Kidney epithelial cell (primary cell): ENCODE measurements around the gene MAP4K3. TPM values are rescaled to one million over a fixed set of nuclear protein-coding genes. Genes with fewer than 3 reads are reported as not detected.
"Not testable (repeated sequence)": the region's sequence is repeated elsewhere in the genome, so short reads cannot be mapped to it uniquely, and the experiment has no call there.

Source experiments
- DNase-seq: peaks from one replicate; pipeline ENCODE4 v3.0.0-alpha.2; 2010; ENCODE audit warnings: low read depth
- H3K27me3 ChIP-seq: 2 replicates; pipeline ENCODE4 v1.6.0; 2011; ENCODE audit warnings: low read length; ENCODE audit not compliant: control insufficient read depth, insufficient read depth
- H3K36me3 ChIP-seq: 2 replicates; pipeline ENCODE4 v1.5.1; 2011; ENCODE audit warnings: low read length; ENCODE audit not compliant: control insufficient read depth, insufficient read depth
- H3K4me3 ChIP-seq: 2 replicates; pipeline ENCODE4 v1.5.1; 2011; ENCODE audit warnings: low read depth, mild to moderate bottlenecking, control low read depth, low read length
- CTCF ChIP-seq: IDR thresholded peaks from 2 replicates; pipeline ENCODE4 v1.5.1; 2011; ENCODE audit warnings: mild to moderate bottlenecking, moderate library complexity, low read length, control low read depth, inconsistent platforms; ENCODE audit not compliant: insufficient read depth, poor library complexity, severe bottlenecking
- total RNA-seq: library from RNA; depleted of rRNA; stranded (reverse); fragments of >200 nt; gene quantifications from 2 replicates; pipeline ENCODE4 v1.2.3, GENCODE V29; 2015

The MAP4K3 gene
- total RNA-seq, 1 donor from 2014 or later: 25.7 TPM

- no peak for TF ChIP-seq CTCF
These were observed 51.0 kb downstream of the MAP4K3 start for GRCh38 chr2:39386064-39386463.

GRCh38 chr2:39385172-39385571, 51.9 kb downstream of the MAP4K3 start:
- TF ChIP-seq CTCF: no peak
- no peaks in the 10 kb centered on the region for H3K36me3 ChIP-seq
- H3K4me3 ChIP-seq: no peak overlapping the region
- H3K27me3 ChIP-seq: no peaks in the 10 kb centered on the region
- DNase-seq: no peak

More at GRCh38 chr2:39386064-39386463, 51.0 kb downstream of the MAP4K3 start:
- no peaks in the 10 kb centered on the region for H3K27me3 ChIP-seq
- no peak for DNase-seq
- H3K36me3 ChIP-seq: no peaks in the 10 kb centered on the region
- H3K4me3 ChIP-seq: no peak overlapping the region

GRCh38 chr2:39384071-39384470, 53.0 kb downstream of the MAP4K3 start:
- H3K4me3 ChIP-seq, H3K36me3 ChIP-seq, DNase-seq: not testable (repeated sequence)

GRCh38 chr2:39383146-39383545, 53.9 kb downstream of the MAP4K3 start:
- H3K4me3 ChIP-seq: no peak overlapping the region
- H3K27me3 ChIP-seq: no peaks in the 10 kb centered on the region
- no peak for DNase-seq
- no peak for TF ChIP-seq CTCF
- no peaks in the 10 kb centered on the region for H3K36me3 ChIP-seq

More at GRCh38 chr2:39384071-39384470, 53.0 kb downstream of the MAP4K3 start:
- not testable (repeated sequence) for H3K27me3 ChIP-seq

GRCh38 chr2:39381653-39382052, 55.4 kb downstream of the MAP4K3 start:
- DNase-seq: no peak
- Histone ChIP-seq H3K27me3 (no peaks in the 10 kb centered on the region), H3K4me3 (no peak overlapping the region), H3K36me3 (no peaks in the 10 kb centered on the region)
- TF ChIP-seq CTCF: no peak

- DNase-seq: no peak
- Histone ChIP-seq H3K27me3 (no peaks in the 10 kb centered on the region), H3K4me3 (no peak overlapping the region), H3K36me3 (no peaks in the 10 kb centered on the region)
- TF ChIP-seq CTCF: no peak
These were observed 56.4 kb downstream of the MAP4K3 start for GRCh38 chr2:39380525-39381150.
